T follicular helper cell (primary cell): ENCODE results near the gene C1orf159.

ENCODE experiments used
- DNase-seq: peaks from one replicate; pipeline ENCODE4 v3.0.0-alpha.2; 2020; ENCODE audit warnings: low read depth

Gene C1orf159

DNA sequence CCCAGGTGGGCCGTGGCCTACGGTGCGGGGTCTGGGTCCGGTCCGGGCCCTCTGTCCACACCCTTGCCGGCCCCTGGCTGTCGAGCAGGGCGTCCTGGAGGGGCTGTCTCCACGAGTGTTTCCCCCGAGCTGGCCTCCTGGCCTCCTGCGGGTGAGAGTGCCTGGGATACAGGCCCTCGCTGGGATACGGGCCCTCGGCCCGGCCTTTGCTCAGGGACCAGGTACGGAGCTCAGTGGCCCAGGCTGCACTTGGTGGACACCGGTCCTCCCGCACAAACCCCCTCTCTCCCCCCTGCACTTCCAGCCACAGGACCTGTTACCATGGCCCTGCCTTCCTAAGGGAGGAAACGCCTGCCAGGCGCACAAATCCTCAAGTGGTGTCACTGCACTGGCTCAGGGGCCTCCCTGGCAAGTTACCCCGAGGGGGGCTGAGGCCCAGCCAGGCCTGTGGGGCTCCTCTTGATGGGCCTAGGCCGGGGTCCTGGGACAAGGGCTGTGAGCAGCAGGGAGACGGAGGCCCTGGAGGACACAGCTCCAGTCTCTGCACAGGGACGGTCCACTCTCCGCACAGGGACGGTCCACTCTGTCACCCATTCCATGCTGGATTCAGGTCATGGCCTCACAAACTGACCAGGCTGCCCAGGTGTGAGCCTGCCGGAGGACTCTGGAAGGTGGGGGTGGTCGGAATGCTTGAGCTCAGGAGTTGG lies 23.6 kb downstream of the C1orf159 start:
- no peak for DNase-seq

DNA sequence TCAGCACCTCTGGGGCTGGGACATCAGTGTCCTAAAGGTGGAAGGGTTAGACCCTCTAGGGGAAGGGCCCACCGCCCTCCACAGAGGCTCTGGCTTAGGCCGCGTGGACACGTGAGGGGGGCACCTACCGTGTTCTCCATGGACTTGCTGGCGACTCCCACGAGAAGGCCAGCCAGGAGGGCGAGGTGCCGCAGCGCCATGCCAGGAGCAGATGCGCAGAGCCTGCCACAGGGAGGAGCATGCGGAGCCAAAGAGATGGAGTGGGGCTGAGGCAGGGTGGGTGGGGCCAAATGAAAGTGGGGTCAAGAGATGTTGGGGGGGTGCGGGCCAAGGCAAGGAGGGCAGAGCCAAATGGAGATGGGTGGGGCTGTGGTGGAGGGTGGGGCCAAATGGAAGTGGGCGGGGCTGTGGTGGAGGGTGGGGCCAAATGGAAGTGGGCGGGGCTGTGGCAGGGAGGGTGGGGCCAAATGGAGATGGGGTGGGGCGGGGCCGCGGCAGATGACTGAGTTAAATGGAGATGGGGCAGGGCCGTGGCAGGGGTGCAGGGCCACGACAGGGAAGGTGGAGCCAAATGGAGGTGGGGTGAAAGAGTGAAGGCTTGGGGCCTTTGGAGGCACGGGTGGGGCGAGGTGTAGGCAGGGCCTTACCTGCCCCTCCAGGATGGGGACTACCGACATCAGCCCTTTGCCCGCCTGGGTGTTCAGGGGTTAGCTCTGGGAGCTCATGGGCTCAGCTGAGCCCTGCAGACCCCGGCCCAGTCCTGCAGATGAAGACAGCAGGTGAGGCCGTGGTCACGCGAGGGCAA lies 24.3 kb downstream of the C1orf159 start:
- DNase-seq: no peak

DNA sequence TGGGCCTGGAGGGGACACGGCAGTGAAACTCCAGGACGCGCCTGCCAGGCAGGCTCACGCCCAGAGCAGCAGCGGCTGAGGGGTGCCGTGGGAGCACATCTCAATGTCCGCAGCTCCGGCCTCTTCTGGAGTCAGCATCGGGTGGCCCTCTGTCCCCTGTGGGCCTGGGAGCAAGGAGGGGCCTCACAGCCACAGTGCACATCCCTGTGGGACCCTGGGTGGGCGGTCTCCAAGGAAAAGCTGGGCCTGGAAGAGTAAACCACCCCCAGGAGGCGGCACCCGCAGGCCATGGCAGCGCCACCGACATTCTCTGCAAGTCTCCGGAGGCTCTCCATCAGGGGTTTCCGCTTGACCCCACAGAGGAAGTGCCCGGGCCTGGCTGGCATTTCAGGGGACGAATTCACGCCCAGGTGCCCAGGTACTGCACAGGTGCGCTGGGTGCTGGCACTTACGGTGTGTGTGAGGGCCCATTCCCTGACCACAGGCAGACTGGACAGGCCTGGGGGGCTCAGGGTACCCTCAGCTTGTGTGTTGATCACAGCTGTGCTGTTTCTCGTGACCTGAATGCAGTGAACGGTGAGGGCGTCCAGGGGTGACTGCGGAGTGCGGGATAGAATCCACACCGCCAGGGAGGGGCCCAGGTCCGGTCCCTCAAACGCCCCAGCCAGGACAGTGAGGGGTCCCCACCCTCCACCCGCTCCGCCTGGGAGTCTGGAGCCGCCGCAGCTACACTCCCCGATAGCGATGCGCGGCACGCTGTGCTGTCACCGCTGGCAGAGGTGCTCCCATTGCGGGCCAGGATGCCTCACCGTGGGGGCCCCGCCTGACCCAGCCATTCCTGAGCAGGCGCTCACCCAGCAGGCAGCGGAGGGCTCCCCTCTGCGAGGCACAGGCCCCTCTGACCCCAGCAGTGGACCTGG lies 25.2 kb downstream of the C1orf159 start:
- no peak for DNase-seq

DNA sequence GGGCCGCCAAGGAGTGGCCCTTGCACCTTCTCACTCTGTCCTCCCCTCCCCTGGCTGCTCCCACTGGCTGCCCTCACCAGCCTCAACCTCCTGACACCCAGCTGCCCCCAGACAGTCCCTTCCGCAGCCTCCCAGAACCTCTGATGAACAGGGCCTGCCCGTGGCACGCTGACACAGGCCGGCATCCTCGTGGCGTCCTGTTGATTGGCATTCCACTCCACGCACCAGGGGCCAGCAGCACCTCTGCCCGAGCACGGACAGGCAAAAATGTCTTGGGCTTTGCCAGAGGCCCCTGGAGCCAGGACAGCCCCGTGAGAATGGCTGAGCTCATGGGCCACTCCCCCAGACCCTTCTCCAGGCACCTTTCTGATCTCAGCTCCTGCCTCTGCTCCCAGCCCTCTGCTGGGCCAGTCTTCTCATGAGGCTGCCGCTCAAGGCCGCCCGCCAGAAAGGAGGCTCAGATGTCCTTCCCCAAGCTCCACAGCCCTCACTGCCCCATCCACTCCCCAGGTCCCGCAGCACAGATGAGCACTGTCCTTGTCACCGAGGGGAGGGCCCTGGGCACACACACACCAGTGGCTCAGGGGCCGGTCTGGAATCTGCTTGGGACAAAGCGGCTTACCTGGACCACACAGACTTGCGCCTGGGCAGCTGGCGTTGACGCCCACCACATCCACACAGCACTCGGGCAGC lies 26.0 kb downstream of the C1orf159 start:
- no peak for DNase-seq

DNA sequence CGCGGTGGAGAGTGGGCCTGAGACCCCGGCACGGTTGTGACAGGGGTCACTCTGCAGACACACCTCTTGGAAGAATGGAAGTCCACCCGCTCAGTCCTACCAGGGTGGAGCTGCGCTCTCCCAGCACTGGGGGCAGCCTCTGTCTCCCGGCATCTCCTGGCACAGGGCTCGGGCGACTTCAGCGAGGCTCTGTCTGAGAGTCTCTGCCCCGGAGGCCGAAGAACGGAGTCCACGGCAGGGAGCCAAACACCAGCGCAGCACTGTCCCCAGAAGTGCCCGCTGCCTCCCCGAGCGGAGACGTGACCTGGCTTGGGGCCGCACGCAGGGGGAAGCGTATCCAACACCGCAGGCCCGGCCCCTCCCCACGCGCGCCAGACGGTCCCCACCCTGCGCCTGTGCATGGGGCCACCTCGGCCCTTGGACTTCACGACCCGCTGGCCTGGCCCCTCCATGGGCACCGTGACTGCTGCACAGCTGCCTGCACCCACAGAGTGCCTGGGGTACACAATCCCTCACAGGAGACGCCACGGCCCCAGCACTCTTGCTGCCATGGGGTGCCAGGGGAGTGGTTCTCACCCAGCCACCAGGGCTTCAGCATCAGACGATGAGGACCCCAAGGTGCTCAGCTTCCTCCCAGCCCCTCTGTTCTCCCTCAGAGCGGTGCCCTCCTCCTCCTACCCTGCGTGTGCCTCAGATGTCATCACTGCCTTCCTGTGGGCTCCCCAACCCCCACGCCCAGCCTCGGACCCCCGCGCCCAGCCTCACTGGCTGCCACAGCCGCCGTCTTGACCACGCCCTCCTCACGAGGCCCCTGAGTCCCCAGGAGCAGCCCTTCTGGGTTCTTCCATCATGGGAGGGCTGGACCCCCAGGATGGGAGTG lies 26.8 kb downstream of the C1orf159 start:
- DNase-seq: no peak

DNA sequence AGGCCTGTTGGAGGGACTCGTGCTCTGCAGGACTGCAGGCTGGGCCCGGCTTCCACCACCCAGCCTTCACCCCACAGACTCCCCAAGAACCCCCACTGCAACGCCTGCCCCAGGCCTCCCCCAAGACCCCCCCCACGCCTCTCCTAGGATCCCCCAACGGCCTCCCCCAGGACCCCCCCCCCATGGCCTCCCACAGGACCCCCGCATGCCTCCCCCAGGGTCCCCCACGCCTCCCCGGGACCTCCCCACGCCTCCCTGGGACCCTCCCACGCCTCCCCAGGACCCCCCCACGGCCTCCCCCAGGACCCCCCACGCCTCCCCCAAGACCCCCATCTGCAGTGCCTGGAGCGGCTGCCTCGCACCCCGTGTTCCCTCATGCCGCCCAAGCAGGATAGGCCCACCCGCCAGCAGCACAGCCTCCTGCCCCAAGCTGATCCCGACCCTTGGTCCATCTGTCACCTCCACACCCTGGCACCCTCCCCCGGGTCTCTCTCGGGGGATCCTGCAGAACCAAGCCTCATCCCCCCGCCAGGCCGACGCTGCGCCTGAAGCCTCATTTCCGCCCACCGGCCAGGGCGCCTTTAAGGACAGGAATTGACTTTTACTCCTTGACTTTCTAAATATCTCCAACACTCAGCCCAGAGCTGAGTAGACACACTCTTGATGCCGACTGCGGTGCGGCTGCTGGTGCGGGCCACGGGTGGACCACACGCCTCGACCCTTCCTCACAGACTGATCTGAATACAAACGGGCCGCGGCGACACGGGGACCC lies 27.7 kb downstream of the C1orf159 start:
- DNase-seq: no peak

DNA sequence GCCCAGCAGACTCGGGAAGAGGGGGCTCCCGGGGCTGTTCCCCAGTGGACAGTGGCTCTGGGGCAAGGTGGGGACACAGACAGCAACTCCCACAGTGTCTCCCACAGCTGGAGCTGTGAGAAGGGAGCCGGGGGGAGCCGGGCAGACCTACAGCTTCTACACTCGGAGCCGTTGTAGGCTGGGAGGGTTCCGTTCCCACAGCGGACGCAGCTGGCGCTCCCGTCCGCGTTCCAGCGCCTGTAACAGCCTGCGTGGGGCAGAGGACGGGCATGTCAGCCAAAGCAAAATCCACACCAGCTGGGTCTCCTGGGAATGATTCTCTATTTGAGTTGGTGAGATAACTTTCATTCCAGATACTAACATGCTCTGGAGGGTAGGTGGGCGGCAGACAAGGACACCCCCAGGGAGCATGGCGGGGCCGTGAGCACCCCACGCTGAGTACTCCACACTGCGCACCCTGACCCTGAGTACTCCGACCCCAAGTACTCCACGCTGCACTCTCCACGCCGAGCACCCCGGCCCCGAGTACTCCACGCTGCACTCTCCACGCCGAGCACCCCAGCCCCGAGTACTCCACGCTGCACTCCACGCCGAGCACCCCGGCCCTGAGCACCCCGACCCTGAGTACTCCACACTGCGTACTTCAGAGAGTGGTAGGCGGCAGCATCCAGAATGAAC lies 28.4 kb downstream of the C1orf159 start:
- DNase-seq: no peak

DNA sequence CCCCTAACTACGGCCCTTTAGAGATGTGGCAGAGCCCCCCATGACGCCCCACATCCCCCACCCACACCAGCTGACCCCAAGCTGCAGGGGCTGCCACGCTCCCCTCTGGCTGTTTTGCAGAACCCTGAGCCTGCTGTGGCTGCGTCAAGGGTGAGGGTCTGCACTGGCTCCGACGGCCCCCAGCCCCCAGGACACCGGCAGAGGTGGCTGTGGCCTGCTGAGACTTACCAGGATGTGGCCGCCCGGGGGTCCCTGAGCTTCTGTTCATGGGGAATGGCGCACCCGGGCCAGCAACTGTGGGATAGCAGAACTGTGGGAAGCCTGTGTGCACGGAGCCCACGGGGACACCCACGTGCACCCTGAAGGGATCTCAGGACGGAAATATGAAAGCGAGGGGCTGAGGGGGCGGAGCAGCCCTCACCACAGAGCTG lies 29.0 kb downstream of the C1orf159 start:
- no peak for DNase-seq

DNA sequence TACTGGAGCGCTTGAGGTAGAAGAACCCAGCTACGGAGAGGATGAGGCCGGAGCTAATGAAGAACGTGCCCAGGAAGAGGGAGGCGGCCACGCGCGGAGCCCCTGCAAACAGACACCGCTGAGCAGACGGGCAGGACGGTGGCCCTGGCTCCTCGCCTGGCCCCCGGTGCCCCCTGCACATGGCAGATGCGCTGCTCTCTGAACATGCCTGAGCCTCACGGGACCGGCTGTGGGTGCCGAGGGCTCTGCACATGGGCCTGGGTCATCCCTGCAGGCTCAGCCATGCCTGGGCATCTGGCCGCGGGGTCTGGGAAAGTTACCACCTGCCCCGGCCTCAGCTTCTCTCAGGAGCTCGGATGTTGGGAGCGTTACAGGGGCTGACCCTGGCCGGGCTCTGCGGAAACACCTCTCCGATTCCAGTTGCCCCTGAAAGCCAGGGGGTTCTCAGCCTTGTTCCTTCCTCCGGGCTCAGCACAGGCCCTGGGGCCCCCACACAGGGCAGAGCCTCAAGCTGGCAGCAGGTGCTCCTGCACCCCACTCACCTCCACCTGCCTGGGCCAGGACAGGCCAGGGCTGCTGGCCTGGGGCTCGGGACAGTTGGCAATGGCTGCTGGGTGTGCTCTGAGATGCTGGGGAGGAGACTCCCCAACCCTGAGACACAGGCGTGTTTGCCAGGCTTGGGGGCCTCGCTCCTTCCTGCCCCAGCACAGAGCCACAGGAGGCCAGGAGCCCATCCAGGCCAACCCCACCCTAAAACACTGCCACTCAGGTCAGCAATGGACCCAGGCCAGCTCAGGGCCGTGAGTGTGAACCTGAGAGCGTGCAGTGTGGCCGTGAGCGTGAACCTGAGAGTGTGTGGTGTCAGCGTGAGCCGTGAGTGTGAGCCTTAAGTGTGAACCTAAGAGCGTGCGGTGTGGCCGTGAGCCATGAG lies 29.7 kb downstream of the C1orf159 start:
- DNase-seq: no peak

DNA sequence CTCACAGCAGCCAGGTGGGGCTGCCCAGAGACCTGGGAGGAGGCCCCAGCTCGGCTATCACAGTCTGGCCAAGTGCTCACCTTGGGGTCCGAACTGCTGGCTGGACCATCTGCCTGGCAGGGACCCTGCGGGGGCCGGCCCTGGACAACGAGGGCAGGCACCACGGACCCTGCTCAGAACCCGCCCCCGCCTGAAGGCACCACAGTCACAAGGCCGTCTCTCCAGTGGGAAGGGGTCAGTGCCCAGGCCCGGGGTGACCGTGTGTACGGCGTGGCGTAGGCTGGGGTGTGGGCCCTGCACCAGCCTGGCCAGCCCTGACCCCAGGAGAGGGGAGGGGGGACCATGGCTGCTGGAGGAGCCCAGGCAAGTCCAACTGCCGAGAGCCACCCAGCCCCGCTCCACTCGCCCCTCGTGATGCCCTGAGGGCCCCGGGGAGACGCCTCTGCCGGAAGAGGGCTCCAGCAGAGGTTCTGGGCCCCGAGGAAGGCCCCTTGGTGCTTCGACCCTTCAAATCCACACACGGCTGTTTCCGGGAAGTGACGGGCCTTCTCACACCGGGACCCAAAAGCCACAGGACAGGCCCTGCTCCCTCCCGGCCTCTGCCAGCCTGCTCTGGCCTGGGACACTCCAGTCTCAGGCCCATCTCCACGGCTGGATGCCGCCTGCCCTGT lies 30.6 kb downstream of the C1orf159 start:
- DNase-seq: no peak

DNA sequence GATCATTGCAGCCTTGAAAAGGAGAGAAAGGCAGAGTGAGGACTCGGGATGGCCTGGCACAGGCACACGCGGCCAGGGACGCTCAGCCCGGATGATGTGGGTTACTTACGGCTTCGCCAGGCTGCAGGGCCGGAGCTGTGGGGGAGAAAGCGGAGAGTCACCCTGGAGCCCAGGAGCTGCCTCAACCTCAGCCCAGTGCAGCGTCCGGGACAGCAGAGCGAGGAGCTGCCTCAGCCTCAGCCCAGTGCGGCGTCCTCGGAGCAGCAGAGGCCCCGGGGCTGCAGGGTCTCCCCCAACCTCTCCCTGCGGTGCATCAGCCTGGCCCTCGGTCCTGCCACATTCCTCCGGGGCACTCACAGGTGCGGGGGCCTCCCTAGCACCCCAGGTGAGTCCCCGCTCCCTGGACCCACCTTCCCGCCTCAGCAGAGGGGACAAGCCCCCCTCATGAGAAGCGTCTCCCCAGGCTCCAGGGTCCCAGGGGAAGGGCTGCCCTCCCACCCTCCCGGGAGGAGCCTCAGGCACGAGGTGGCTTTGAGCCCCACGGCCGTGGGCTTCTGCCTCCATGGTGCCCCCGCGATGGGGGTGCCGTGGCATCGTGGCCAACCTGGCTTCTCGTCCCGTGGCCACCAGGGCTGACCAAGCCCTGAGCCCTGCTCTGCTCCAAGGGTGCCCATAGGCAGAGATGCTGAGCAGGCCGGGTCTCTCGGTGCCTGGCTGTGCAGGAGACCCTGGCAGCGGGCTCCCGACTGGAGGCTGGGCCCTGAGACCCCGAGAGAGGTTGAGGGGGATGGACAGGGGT lies 31.3 kb downstream of the C1orf159 start:
- no peak for DNase-seq

DNA sequence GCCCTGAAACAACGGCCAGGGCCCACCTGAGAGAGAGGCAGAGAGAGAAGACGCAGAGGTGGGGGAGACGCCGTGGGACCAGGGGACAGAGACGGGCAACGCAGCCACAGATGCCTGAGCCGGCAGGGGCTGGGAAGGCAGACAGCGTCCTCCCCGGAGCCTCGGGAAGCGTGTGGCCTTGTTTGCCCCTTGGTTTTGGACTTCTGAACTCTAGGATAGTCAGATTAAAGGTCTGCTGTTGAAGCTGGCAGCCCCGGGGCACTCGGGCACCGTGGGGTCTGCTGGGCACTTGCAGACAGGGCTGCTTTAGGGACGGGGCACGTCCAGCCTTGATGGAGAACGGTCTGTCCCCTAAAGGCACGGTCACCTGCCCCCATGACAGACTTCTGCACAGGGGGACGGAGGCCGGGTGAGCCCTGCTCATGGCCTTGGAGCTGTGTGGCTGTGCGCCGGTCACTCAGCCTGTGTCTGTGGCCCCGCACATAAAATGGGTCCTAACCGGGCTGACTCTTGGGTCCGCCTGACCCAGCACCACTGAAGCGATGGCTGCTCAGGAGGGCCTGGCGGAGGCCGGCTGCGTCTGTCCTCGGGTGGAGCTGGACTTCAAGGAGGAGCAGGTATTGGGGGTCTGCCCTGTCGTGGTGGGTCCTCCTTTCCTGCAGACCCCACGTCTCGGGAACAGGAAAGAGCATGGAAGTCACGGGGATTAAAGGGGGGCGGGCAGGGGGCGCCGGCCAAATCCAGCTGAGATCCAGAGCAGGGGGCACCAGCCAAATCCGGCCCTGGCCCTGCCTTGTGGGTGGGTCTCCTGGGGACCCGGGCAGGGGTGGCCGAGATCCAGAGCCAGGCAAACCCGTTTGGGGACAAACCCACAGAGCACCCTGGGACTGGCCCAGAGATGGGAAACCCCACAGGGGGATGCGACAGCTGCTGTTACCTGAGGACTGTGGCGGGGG lies 32.2 kb downstream of the C1orf159 start:
- no peak for DNase-seq

DNA sequence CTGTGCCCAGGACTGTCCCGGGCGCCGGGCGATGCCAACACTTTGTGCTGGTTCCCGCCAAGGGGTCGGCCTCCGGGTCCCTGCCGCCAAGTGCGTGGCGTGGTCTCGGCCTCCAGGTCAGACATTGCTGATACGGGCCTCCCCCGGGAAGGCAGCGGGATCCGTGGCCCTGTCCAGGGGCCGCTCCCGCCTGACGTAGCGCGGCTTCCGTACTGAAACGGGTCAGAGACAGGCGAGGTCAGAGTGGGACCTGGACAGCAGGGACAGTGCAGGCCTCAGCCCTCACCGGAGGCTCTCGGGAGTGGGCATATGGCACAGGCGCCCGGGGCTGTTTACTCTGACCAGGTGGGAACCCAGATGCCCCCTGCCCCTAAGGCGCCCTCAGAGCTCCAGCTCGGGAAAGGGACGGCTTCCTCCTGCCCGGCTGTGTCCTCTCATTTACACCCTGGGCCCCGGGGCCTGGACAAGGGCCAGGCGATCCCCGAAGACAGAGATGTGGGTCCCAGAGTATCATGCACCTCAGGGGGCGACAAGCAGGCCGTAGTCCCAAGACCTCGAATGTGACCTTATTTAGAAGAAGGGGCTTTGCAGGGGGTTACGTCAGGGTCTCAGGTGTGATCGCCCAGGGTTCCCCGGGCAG lies 33.0 kb downstream of the C1orf159 start:
- DNase-seq: no peak

DNA sequence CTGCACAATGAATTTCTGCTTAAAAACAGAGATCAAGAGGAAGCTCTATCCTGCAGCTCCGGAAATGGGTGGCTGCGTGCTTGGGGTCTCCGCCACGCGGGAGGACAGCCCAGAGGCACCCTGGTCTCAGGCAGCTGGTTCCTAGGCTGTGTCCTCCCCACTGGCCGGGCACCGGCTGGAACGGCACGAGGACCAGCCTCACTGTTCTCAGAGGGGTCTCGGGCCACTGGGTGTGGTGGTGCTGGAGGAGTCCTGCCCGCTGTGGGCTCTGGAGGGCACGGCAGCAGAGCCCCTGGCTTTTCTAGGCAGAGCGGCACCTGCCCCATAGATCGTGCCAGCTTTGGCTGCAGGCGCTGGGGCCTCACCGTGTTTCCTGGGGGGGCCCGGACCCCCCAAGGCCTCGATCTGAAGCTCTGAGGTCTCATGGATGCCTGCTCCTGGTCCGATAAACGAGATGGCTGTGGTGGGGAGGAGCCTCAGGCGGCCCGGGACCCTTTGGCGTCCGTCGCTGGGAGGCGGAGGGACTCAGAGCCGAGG lies 33.6 kb downstream of the C1orf159 start:
- DNase-seq: no peak
